AG04450 (cell line): Measurements from ENCODE around the gene ELAVL2. TPM values are rescaled to one million over a fixed set of nuclear protein-coding genes. Genes with fewer than 3 reads are reported as not detected.

Experiments used
- CTCF ChIA-PET: fragments of 300-600, 350-600 bp; formaldehyde crosslinking; extraction: SDS; loops from one replicate; lab custom pipeline; 2022; ENCODE audit warnings: antibody characterized with exemption, inconsistent platforms; lab: Charles Lee
- POLR2A ChIA-PET: fragments of 350-600 bp; formaldehyde crosslinking; extraction: SDS; loops from one replicate; lab custom pipeline; 2021; ENCODE audit warnings: antibody characterized with exemption, inconsistent platforms; lab: Yijun Ruan, JAX
- DNase-seq: peaks from one replicate; pipeline ENCODE4 v3.0.0-alpha.2; 2011; ENCODE audit warnings: low read depth, low spot score
- H3K27ac ChIP-seq: one replicate; pipeline ENCODE4 v1.5.1; 2012; ENCODE audit warnings: low read depth, low read length, control low read depth
- H3K27me3 ChIP-seq: one replicate; pipeline ENCODE4 v1.6.0; 2012; ENCODE audit warnings: low read length; ENCODE audit not compliant: control insufficient read depth, insufficient read depth
- H3K4me3 ChIP-seq: 2 replicates; pipeline ENCODE4 v1.5.1; 2011; ENCODE audit warnings: mild to moderate bottlenecking, low read depth, low read length, control low read depth
- H3K9me3 ChIP-seq: 2 replicates; pipeline ENCODE4 v1.5.1; 2012; ENCODE audit warnings: low read length; ENCODE audit not compliant: control insufficient read depth, insufficient read depth
- CTCF ChIP-seq: IDR thresholded peaks from 2 replicates; pipeline ENCODE4 v1.5.1; 2011; ENCODE audit warnings: low read depth, low read length, control low read depth, inconsistent platforms
- polyA plus RNA-seq: library from polyadenylated mRNA; depleted of rRNA; stranded (reverse); fragments of >200 nt; gene quantifications from 2 replicates; pipeline ENCODE4 v1.2.3, GENCODE V29; 2011

ELAVL2 gene
- polyA plus RNA-seq, 1 experiment: 0.04 TPM

- no peak for TF ChIP-seq CTCF
- Histone ChIP-seq H3K4me3 (no peak overlapping the region), H3K27me3 (no peaks in the 10 kb centered on the region), H3K9me3 (peaks cover 4% of the 10 kb centered on the region; the same call in 1 of the 2 replicates), H3K27ac (no peak overlapping the region)
- CTCF ChIA-PET: no interaction called here
- POLR2A ChIA-PET: no interaction called here
- no peak for DNase-seq
Measured at GRCh38 chr9:23798325-23798724, 27.7 kb downstream of the ELAVL2 start.

- H3K27me3 ChIP-seq: no peaks in the 10 kb centered on the region
- ChIA-PET POLR2A (no interaction called here), CTCF (no interaction called here)
- TF ChIP-seq CTCF: no peak
- no peak overlapping the region for H3K4me3 ChIP-seq
- DNase-seq: no peak
- peaks cover 7% of the 10 kb centered on the region for H3K9me3 ChIP-seq
- no peak overlapping the region for H3K27ac ChIP-seq
Measured at GRCh38 chr9:23796209-23796608, 29.8 kb downstream of the ELAVL2 start.

- H3K27ac ChIP-seq: no peak overlapping the region
- H3K4me3 ChIP-seq: no peak overlapping the region
- H3K9me3 ChIP-seq: peaks cover 7% of the 10 kb centered on the region
- no peaks in the 10 kb centered on the region for H3K27me3 ChIP-seq
- DNase-seq: no peak
- POLR2A ChIA-PET: no interaction called here
- TF ChIP-seq CTCF: no peak
- CTCF ChIA-PET: no interaction called here
Measured at GRCh38 chr9:23790351-23791260, 35.4 kb downstream of the ELAVL2 start.

GRCh38 chr9:23789529-23790254 is 36.3 kb downstream of the ELAVL2 start:
- Histone ChIP-seq H3K9me3 (peaks cover 3% of the 10 kb centered on the region), H3K4me3 (no peak overlapping the region), H3K27me3 (no peaks in the 10 kb centered on the region), H3K27ac (no peak overlapping the region)
- POLR2A ChIA-PET: no interaction called here
- DNase-seq: no peak
- no peak for TF ChIP-seq CTCF
- CTCF ChIA-PET: no interaction called here

GRCh38 chr9:23784962-23785361 is 41.1 kb downstream of the ELAVL2 start:
- POLR2A ChIA-PET: no interaction called here
- TF ChIP-seq CTCF: no peak
- DNase-seq: no peak
- Histone ChIP-seq H3K27ac (no peak overlapping the region), H3K9me3 (peaks cover 5% of the 10 kb centered on the region), H3K27me3 (no peaks in the 10 kb centered on the region), H3K4me3 (no peak overlapping the region)
- CTCF ChIA-PET: no interaction called here
